IPS-15b (cell line): Measurements from ENCODE around the gene EHD3.
A peak's percentile ranks its signal among the peaks of the same experiment; 100 is the strongest.

ENCODE experiments used
- H3K27me3 ChIP-seq: one replicate; pipeline ENCODE4 v1.6.1; 2013; ENCODE audit warnings: low read length; ENCODE audit not compliant: control insufficient read depth, insufficient read depth
- H3K36me3 ChIP-seq: one replicate; pipeline ENCODE4 v1.6.1; 2013; ENCODE audit warnings: low read length; ENCODE audit not compliant: control insufficient read depth, insufficient read depth
- H3K4me1 ChIP-seq: one replicate; pipeline ENCODE4 v1.6.1; 2013; ENCODE audit warnings: mild to moderate bottlenecking, low read length; ENCODE audit not compliant: control insufficient read depth, insufficient read depth
- H3K4me3 ChIP-seq: one replicate; pipeline ENCODE4 v1.5.1; 2013; ENCODE audit warnings: low read depth, low read length
- H3K9ac ChIP-seq: one replicate; pipeline ENCODE4 v1.6.1; 2013; ENCODE audit warnings: low read depth, mild to moderate bottlenecking, low read length
- H3K9me3 ChIP-seq: one replicate; pipeline ENCODE4 v1.6.1; 2013; ENCODE audit warnings: mild to moderate bottlenecking, low read length; ENCODE audit not compliant: control insufficient read depth, insufficient read depth

EHD3 gene

GRCh38 chr2:31233741-31234682, at the start of gene EHD3:
Gene EHD3 (plus strand): TSS chr2:31234152. CDS start chr2:31234622, 470 bp downstream.
- H3K9me3 ChIP-seq, result no peaks in the 10 kb centered on the region
- H3K36me3 ChIP-seq, result no peaks in the 10 kb centered on the region
- peak within 1 kb of the TSS; percentile 84 for H3K4me3 ChIP-seq
- H3K4me1 ChIP-seq, result peaks cover 6% of the 10 kb centered on the region
- H3K27me3 ChIP-seq, result peaks cover 10% of the 10 kb centered on the region
- H3K9ac ChIP-seq, result peak within 1 kb of the TSS; percentile 65

DNA sequence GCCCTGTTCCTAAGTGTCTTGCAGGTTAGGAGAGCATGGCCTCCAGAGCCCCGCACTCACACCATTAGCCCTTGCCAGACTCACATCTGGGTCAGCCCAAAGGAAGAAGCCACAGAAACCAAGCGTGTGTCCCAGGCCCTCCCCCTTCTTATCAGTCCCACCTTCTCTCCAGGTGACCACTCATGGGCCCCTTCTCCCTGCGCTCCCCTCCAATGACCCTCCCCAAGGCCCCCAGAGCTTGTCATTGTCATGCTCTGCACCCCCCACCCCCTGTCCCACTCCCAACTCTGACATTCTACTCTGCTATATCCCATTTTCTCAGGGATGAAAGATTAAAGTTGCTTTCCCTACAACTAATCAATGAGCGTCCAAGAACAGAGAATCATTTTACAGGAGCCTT, 46.8 kb upstream of the EHD3 start:
- H3K9me3 ChIP-seq, result no peaks in the 10 kb centered on the region
- H3K4me3 ChIP-seq, result no peak overlapping the region
- H3K4me1 ChIP-seq, result no peaks in the 10 kb centered on the region
- no peak overlapping the region for H3K9ac ChIP-seq
- no peaks in the 10 kb centered on the region for H3K36me3 ChIP-seq
- H3K27me3 ChIP-seq, result peaks cover 5% of the 10 kb centered on the region

DNA sequence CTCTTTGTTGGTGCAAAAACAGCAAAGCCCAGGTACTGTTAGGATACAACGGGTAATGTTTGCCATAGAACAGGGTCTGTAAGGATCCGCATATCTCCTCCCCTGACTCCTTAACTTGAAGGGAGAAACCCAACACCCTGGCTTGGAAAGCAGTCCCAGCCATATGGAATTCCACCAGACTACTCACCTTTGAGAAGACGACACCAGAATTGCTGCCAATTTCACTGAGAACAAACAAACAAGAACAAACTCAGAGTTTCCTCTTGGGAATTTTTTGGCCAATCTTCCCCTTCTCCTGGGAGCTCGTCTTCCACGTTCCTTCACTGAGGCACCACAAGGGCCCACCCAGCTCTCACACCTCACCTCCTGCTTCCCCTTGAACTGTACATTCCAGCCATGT, 45.8 kb upstream of the EHD3 start:
- Histone ChIP-seq H3K27me3 (peaks cover 5% of the 10 kb centered on the region), H3K4me1 (no peaks in the 10 kb centered on the region), H3K9me3 (no peaks in the 10 kb centered on the region), H3K36me3 (no peaks in the 10 kb centered on the region), H3K4me3 (no peak overlapping the region), H3K9ac (no peak overlapping the region)

GRCh38 chr2:31189141-31189540, 44.8 kb upstream of the EHD3 start:
- Histone ChIP-seq H3K4me3 (no peak overlapping the region), H3K4me1 (no peaks in the 10 kb centered on the region), H3K9me3 (no peaks in the 10 kb centered on the region), H3K9ac (no peak overlapping the region), H3K27me3 (peaks cover 5% of the 10 kb centered on the region), H3K36me3 (no peaks in the 10 kb centered on the region)

DNA sequence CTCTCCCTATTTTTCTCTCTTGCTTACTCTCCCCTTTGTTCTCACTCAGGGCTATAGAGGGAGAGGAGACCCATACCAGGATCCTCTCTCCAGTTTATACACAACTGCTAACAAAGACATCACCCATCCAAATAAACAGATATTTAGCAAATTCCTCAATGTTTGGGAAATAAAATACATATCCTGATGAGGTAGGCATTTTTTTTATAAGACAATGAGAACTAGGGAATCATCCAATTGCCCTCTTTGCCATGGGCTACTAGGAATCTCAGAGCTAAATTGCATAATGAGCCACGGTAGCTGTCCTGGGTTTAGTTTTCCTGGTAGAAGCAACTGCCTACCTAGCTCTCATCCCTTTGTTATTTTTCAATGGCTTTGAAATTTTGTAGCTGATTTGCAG, 43.8 kb upstream of the EHD3 start:
- H3K27me3 ChIP-seq, result peaks cover under 1% of the 10 kb centered on the region
- no peak overlapping the region for H3K4me3 ChIP-seq
- no peaks in the 10 kb centered on the region for H3K9me3 ChIP-seq
- no peaks in the 10 kb centered on the region for H3K4me1 ChIP-seq
- no peaks in the 10 kb centered on the region for H3K36me3 ChIP-seq
- H3K9ac ChIP-seq, result no peak overlapping the region

GRCh38 chr2:31191931-31192330, 42.0 kb upstream of the EHD3 start:
- no peaks in the 10 kb centered on the region for H3K9me3 ChIP-seq
- no peak overlapping the region for H3K4me3 ChIP-seq
- H3K36me3 ChIP-seq, result no peaks in the 10 kb centered on the region
- H3K4me1 ChIP-seq, result no peaks in the 10 kb centered on the region
- no peaks in the 10 kb centered on the region for H3K27me3 ChIP-seq
- H3K9ac ChIP-seq, result no peak overlapping the region

DNA sequence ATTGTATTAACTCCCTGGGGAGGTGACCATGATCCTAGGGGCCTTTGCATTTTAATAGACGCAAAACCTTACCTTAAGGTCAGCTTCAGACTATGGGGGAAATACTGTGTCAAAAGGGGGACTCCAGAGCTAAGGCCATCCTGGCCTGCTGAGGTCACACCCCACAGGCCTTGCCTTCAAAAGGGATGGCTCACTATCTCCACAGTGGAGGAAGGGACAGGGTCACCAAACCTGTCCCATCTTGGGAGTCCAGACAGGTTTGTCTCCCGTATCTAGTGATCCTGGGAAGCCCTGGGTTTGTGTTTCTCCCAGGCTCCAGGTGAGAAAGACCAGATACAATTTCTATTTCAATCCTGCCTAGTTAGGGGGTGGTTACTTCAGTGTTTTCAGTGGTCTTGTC, 41.6 kb upstream of the EHD3 start:
- Histone ChIP-seq H3K27me3 (no peaks in the 10 kb centered on the region), H3K9ac (no peak overlapping the region), H3K9me3 (no peaks in the 10 kb centered on the region), H3K4me1 (peaks cover 3% of the 10 kb centered on the region), H3K4me3 (no peak overlapping the region), H3K36me3 (no peaks in the 10 kb centered on the region)

- Histone ChIP-seq H3K27me3 (no peaks in the 10 kb centered on the region), H3K9me3 (no peaks in the 10 kb centered on the region), H3K4me3 (no peak overlapping the region), H3K9ac (no peak overlapping the region), H3K4me1 (peaks cover 3% of the 10 kb centered on the region), H3K36me3 (no peaks in the 10 kb centered on the region)
These were observed 41.0 kb upstream of the EHD3 start for GRCh38 chr2:31192851-31193392.

DNA sequence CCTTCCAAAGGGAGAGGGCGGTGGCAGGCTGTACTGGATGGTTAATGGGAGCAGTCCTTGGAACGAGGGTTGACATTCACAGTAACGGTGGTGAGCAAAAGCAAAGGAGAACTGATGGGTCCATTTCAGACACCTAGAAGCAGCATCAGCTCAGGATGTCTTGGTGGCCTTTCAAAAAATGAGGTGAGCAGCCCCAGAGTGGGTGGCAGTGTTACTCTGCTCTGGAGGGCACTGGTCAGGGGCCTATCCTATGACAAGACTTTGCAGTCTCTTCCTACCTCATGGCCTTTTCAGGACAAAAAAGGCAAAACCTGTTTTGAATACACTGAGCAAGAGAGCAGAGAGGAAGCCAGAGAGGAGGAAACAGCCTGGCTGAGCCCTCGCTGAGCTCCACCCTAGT, 40.1 kb upstream of the EHD3 start:
- Histone ChIP-seq H3K36me3 (no peaks in the 10 kb centered on the region), H3K4me1 (peaks cover 3% of the 10 kb centered on the region), H3K4me3 (no peak overlapping the region), H3K27me3 (no peaks in the 10 kb centered on the region), H3K9ac (no peak overlapping the region), H3K9me3 (no peaks in the 10 kb centered on the region)

- H3K9me3 ChIP-seq, result no peaks in the 10 kb centered on the region
- H3K36me3 ChIP-seq, result no peaks in the 10 kb centered on the region
- H3K9ac ChIP-seq, result no peak overlapping the region
- H3K4me3 ChIP-seq, result no peak overlapping the region
- no peaks in the 10 kb centered on the region for H3K27me3 ChIP-seq
- H3K4me1 ChIP-seq, result peaks cover 3% of the 10 kb centered on the region
These were observed 37.3 kb upstream of the EHD3 start for GRCh38 chr2:31196622-31197021.

GRCh38 chr2:31197166-31197565, 36.8 kb upstream of the EHD3 start:
- Histone ChIP-seq H3K27me3 (no peaks in the 10 kb centered on the region), H3K36me3 (no peaks in the 10 kb centered on the region), H3K4me1 (peaks cover 3% of the 10 kb centered on the region), H3K9ac (no peak overlapping the region), H3K4me3 (no peak overlapping the region), H3K9me3 (no peaks in the 10 kb centered on the region)

DNA sequence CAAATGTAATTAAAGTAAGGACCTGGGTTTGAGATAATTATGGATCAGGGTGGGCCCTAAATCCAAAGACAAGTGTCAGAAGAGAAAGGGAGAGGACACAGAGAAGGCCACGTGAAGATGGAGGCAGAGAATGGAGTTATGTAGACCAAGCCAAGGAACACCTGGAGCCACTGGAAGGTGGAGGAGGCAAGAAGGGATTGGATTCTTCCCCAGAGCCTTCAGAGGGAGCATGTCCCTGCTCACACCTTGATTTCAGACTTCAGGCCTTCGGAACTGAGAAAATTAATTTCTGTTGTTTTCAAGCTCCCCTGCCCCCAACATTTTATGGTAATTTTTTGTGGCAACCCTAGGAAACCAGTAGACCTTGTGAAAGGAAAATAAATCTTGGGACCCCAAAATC, 36.3 kb upstream of the EHD3 start:
- Histone ChIP-seq H3K27me3 (no peaks in the 10 kb centered on the region), H3K36me3 (no peaks in the 10 kb centered on the region), H3K4me3 (no peak overlapping the region), H3K9ac (no peak overlapping the region), H3K9me3 (no peaks in the 10 kb centered on the region), H3K4me1 (peaks cover 3% of the 10 kb centered on the region)
